Measurements from ENCODE around the gene GNMT. TPM values are rescaled to one million over a fixed set of nuclear protein-coding genes. Genes with fewer than 3 reads are reported as not detected.

GNMT gene
- total and polyA plus RNA-seq, 9 of the 15 experiments (the other 6 are each of a cell fraction or from before 2014, with no cell fraction given) = 0.11 to 0.29 (median 0.15) TPM; not detected in 6

DNA sequence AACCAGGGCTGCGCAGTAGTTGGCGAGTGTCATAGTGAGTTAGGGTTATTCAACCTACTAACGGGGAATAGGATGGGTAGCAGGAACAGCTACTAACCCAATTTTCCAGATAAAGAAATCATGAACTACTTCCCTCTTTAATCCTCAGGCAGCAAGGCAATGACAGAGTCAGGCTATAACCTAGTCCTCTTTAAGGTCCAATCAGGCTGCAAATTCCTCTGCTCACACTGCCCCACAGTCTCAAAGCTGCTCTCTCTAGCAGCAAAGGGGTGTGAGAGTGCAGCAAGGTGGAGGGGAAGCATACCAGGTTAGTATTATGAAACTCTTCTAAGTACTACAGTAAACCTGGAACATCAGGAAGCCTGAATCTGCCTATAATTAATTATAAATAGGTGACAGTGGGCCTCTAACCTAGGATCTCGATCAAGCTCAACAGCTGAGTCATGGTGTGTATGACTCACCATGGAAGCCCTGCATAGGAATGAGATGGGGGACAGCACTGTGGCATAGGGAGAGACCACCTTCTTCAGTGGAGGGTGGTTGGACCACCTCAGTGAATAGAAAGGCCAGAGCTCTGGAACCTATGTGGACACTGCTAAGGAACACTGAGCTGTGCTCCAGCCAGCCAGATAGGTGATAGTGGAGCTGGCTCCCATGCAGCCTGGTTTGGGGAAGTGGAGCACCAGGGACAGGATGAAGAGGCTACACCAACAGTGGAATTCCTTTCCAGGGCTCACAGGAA lies 10.5 kb downstream of the GNMT start (continued):
- TF ChIP-seq, protein P1, sequence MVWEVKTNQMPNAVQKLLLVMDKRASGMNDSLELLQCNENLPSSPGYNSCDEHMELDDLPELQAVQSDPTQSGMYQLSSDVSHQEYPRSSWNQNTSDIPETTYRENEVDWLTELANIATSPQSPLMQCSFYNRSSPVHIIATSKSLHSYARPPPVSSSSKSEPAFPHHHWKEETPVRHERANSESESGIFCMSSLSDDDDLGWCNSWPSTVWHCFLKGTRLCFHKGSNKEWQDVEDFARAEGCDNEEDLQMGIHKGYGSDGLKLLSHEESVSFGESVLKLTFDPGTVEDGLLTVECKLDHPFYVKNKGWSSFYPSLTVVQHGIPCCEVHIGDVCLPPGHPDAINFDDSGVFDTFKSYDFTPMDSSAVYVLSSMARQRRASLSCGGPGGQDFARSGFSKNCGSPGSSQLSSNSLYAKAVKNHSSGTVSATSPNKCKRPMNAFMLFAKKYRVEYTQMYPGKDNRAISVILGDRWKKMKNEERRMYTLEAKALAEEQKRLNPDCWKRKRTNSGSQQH (CRISPR knock-in tag; IDR thresholded peaks at IDR 0.05) = no peak
- TF ChIP-seq JUNB (CRISPR knock-in tag; conservative IDR thresholded peaks at IDR 0.05) (peak; percentile 82), L3MBTL2 (IDR thresholded peaks at IDR 0.05) (no peak), NR2C2 (CRISPR knock-in tag; IDR thresholded peaks at IDR 0.05) (no peak), NR2C2 (tag; IDR thresholded peaks at IDR 0.05) (0 out of 2 replicates have a peak, but pooled peaks have one; percentile 24), ZNF197 (CRISPR knock-in tag; IDR thresholded peaks at IDR 0.05; ENCODE audit: low read depth) (no peak), MTA3 (IDR thresholded peaks at IDR 0.05; ENCODE audit: borderline replicate concordance) (peak; percentile 78), FOXJ2 (tag; IDR thresholded peaks at IDR 0.05) (no peak), PTTG1 (tag; IDR thresholded peaks at IDR 0.05; ENCODE audit: low read depth) (no peak), SMARCE1 (IDR thresholded peaks at IDR 0.05) (peak; percentile 97), ZNF174 (CRISPR knock-in tag; IDR thresholded peaks at IDR 0.05) (no peak), RBM39 (optimal IDR thresholded peaks at IDR 0.05; ENCODE audit: low read depth, low read length) (no peak), HDAC1 (IDR thresholded peaks at IDR 0.05) (no peak), SMARCA4 (IDR thresholded peaks at IDR 0.05) (peak; percentile 96), ZNF778 (CRISPR knock-in tag; IDR thresholded peaks at IDR 0.05) (no peak), HMG20A (CRISPR knock-in tag; conservative IDR thresholded peaks at IDR 0.05) (no peak), MEIS2 (IDR thresholded peaks at IDR 0.05; ENCODE audit: partially characterized antibody) (peak; percentile 92), SMARCC2 (IDR thresholded peaks at IDR 0.05; ENCODE audit: low read depth) (peak; percentile 94), E2F6 (IDR thresholded peaks at IDR 0.05; ENCODE audit: borderline replicate concordance in 1 of 2, extremely low read depth in 1 of 2, insufficient read depth in 1 of 2, insufficient read length in 1 of 2, low read depth in 1 of 2, low read length in 1 of 2, poor library complexity in 1 of 2, severe bottlenecking in 1 of 2) (no peak), ETV1 (tag; conservative IDR thresholded peaks at IDR 0.05; ENCODE audit: low read depth) (no peak), MTA2 (IDR thresholded peaks at IDR 0.05; ENCODE audit: low read depth) (0 out of 2 replicates have a peak, but pooled peaks have one; percentile 18)
- TF ChIP-seq, protein P2, sequence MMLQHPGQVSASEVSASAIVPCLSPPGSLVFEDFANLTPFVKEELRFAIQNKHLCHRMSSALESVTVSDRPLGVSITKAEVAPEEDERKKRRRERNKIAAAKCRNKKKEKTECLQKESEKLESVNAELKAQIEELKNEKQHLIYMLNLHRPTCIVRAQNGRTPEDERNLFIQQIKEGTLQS (IDR thresholded peaks at IDR 0.05) = peak; percentile 99
- TF ChIP-seq, protein P2 (CRISPR knock-in tag; conservative IDR thresholded peaks at IDR 0.05) = peak; percentile 96
- TF ChIP-seq, protein P3, sequence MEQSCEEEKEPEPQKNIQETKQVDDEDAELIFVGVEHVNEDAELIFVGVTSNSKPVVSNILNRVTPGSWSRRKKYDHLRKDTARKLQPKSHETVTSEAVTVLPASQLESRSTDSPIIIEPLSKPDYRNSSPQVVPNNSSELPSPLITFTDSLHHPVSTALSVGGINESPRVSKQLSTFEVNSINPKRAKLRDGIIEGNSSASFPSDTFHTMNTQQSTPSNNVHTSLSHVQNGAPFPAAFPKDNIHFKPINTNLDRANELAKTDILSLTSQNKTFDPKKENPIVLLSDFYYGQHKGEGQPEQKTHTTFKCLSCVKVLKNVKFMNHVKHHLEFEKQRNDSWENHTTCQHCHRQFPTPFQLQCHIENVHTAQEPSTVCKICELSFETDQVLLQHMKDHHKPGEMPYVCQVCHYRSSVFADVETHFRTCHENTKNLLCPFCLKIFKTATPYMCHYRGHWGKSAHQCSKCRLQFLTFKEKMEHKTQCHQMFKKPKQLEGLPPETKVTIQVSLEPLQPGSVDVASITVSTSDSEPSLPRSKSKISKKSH (CRISPR knock-in tag; IDR thresholded peaks at IDR 0.05) = no peak

Data from K562 (cell line).